ENCODE results near the gene CTXND1.
"Not testable (repeated sequence)": the region's sequence is repeated elsewhere in the genome, so short reads cannot be mapped to it uniquely, and the experiment has no call there.

Gene CTXND1

GRCh38 chr15:80161468-80162016, 90.5 kb downstream of the CTXND1 start:
- H3K4me3 ChIP-seq (ENCODE audit: low read length) = no peak overlapping the region
- TF ChIP-seq CTCF (conservative IDR thresholded peaks at IDR 0.05; ENCODE audit: low read length) = no peak
- DNase-seq (ENCODE audit: low read depth) = no peak

GRCh38 chr15:80160570-80161156, 91.3 kb downstream of the CTXND1 start:
- TF ChIP-seq CTCF (conservative IDR thresholded peaks at IDR 0.05; ENCODE audit: low read length) = no peak
- no peak overlapping the region for H3K4me3 ChIP-seq (ENCODE audit: low read length)
- peak; percentile 92 for DNase-seq (ENCODE audit: low read depth)

DNA sequence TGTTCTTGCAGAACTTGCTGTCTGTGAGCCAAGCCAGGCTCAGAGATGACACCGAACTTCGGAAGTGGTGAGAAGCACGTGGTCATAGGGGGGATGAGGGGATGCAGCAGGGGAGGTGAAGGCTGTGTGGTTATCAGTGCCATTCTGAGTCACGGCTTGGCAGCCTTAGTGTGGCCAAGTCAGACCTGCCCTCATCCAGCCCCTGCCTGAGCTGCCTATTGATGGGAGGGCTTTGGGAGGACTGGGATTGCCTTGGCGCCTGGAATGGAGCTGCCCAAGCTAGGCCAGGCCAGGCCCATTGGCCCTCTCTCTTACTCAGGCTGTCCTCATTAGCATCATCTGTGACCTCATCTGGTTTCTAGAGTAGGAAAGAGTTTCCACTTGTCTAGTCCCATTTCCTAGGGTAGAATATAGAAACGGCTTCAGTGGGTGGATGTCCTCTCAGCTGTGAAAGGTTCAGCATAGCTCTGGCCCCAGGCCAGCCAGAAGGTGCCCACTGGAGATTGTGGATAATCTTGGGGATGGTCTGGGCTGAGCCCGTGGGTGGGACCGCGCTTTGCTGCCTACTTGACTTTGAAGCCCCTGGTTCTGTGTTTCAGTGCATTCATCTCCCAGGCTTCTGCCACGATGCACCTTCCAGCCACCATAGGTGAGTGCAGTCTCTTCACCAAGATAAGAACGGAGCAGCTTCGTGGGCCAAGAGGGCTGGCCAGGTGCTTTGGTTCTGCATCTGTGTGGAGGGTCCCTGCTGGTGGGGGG, 92.0 kb downstream of the CTXND1 start:
- no peak for DNase-seq (ENCODE audit: low read depth)
- TF ChIP-seq CTCF (conservative IDR thresholded peaks at IDR 0.05; ENCODE audit: low read length) = no peak
- H3K4me3 ChIP-seq (ENCODE audit: low read length) = no peak overlapping the region

DNA sequence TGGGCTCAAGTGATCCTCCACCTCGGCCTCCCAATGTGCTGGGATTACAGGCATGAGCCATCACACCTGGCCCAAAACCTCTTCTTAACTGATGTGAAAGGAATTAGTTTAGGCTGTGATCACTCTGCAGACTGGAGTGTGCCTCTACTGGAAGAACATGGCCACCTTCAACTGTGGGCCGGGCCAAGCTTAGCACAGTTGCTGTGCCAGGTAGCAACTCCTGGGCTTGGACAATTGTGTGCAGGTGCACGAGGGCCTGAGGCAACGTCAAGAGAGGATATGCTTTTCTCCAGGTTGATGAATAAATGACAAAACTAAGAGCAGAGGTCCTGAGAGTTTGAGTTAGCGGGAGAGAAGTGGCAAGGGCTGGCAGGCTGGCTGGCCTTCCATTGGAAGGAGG, 92.7 kb downstream of the CTXND1 start:
- H3K4me3 ChIP-seq (ENCODE audit: low read length) = no peak overlapping the region
- no peak for DNase-seq (ENCODE audit: low read depth)
- TF ChIP-seq CTCF (conservative IDR thresholded peaks at IDR 0.05; ENCODE audit: low read length) = no peak

- TF ChIP-seq CTCF (conservative IDR thresholded peaks at IDR 0.05; ENCODE audit: low read length) = no peak
- no peak for DNase-seq (ENCODE audit: low read depth)
- H3K4me3 ChIP-seq (ENCODE audit: low read length) = no peak overlapping the region
These were observed 94.8 kb downstream of the CTXND1 start for GRCh38 chr15:80157215-80157614.

DNA sequence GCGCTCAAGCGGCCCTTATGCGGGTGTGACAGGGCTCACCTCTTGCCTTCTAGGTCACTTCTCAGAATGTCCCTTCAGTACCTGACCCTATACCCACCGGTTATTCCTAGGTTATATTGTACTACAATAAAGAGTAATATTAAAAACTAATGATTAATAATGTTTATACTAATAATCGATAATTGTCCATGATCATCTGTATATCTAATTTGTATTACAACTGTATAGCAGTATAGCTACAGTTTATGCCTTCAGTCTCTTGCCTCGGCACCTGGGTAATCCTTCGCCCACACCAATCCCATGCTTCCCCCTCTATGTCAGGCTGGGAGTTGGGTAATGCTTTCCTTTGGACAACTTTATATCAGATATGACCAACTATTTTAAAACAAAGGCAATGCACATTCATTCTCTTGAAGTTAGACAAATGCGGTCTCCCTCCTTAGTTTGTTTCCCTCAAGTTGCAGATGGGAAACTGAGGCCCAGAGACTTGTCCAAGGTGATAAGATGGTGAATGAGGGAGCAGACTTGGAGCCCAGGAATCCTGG, 95.8 kb downstream of the CTXND1 start:
- no peak for DNase-seq (ENCODE audit: low read depth)
- H3K4me3 ChIP-seq (ENCODE audit: low read length) = no peak overlapping the region
- no peak for TF ChIP-seq CTCF (conservative IDR thresholded peaks at IDR 0.05; ENCODE audit: low read length)

- DNase-seq (ENCODE audit: low read depth) = peak; percentile 29
- not testable (repeated sequence) for H3K4me3 ChIP-seq (ENCODE audit: low read length)
These were observed 96.4 kb downstream of the CTXND1 start for GRCh38 chr15:80155378-80156175.
